Hindlimb muscle (tissue), 1 donor: Measurements from ENCODE around the gene CXADR. TPM values are rescaled to one million over a fixed set of nuclear protein-coding genes. Genes with fewer than 3 reads are reported as not detected.

Experiments used
- DNase-seq: peaks from one replicate; pipeline ENCODE4 v3.0.0-alpha.2; 2013
- polyA plus RNA-seq: library from polyadenylated mRNA; unstranded; fragments of 120-200 nt; gene quantifications from one replicate; pipeline ENCODE4 v1.2.1, GENCODE V29; 2013; ENCODE audit not compliant: insufficient read length

Gene CXADR
- polyA plus RNA-seq, 1 donor, result 0.63 TPM

- DNase-seq, result no peak
Observed at GRCh38 chr21:17607684-17608083, 94.8 kb downstream of the CXADR start.

DNA sequence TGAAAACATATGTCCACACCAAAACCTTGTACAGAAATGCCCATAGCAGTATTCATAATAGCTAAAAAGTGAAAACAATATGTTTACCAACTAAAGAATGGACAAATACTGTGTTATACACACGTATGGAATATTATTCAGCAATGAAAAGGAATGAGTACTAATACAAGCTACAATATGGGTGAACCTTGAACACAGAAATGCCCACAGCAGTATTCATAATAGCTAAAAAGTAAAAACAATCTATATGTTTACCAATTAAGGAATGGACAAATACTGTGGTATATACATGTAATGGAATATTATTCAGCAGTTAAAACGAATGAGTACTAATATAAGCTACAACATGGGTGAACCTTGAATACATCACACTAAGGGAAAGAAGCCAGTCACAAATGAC is 96.8 kb downstream of the CXADR start:
- no peak for DNase-seq

DNA sequence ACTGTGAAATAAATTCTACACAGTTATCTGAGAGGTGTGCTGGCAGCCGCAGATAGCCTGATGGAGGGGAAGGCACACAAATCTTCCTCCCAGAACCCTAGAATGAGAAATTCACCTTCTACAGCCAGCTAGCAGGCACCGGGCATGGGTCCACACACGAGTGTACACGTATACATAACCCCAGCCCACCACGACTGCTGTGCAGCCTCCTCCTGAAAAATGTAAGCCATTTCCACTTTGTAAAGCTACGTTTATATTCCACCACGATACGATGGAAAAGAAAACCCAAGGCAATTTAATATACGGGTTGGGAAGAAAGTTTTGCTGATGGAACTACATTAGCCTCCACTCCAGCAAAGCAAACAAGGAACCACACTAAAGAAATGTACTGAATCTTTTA is 98.1 kb downstream of the CXADR start:
- DNase-seq, result peak; percentile 47

GRCh38 chr21:17611414-17612022 is 98.7 kb downstream of the CXADR start:
- DNase-seq, result peak; percentile 91

- DNase-seq, result peak; percentile 64
Observed at GRCh38 chr21:17612023-17612564, 99.3 kb downstream of the CXADR start.

GRCh38 chr21:17612565-17613241 is 99.9 kb downstream of the CXADR start, which contains the start of gene BTG3:
Gene BTG3 (minus strand): TSS chr21:17612901. CDS start chr21:17609144, 3,757 bp downstream.
- DNase-seq, result peak; percentile 93

GRCh38 chr21:17613242-17613676 is 100.4 kb downstream of the CXADR start:
- peak; percentile 59 for DNase-seq

GRCh38 chr21:17616831-17617230 is 104.0 kb downstream of the CXADR start:
- peak; percentile 49 for DNase-seq

GRCh38 chr21:17622018-17622417 is 109.2 kb downstream of the CXADR start:
- no peak for DNase-seq

GRCh38 chr21:17631195-17631594 is 118.4 kb downstream of the CXADR start:
- DNase-seq, result peak; percentile 21

DNA sequence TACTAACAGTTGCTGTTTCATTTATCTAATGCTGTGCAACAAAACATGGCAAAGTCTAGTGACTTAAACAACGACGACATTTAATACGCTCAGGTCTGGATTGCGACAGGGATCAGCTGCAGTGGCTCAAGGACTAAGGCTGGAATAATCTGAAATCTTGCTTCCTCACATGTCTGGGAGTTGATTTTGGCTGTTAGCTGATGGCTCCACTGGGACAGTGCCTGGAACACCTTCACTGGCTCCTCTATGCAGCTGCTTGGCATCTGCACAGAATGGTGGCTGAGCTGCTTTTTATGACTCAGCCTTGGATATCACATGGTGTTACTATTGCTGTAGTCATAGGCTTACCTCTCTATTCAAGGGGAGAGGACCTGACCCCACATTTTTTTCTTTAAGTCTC is 123.9 kb downstream of the CXADR start:
- peak; percentile 15 for DNase-seq

DNA sequence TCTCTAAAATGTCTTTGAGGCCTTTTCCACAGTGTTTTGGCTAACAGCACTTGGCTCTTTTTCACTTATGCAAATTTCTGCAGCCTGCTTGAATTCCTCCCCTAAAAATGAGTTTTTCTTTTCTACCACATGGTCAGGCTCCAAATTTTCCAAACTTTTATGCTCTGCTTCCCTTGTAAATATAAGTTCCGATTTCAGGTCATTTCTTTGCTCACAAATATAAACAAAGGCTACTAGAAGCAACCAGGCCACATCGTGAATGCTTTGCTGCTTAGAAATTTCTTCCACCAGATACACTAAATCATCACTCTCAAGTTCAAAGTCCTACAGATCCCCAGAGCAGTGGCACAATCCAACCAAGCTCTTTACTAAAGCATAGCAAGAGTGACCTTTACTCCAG is 128.0 kb downstream of the CXADR start:
- no peak for DNase-seq

Other genes starting within 250 kb of the CXADR start
- 29.6 TPM for gene BTG3, start 99.9 kb downstream of the CXADR start, polyA plus RNA-seq